ENCODE measurements around the gene NR1D2.

DNA sequence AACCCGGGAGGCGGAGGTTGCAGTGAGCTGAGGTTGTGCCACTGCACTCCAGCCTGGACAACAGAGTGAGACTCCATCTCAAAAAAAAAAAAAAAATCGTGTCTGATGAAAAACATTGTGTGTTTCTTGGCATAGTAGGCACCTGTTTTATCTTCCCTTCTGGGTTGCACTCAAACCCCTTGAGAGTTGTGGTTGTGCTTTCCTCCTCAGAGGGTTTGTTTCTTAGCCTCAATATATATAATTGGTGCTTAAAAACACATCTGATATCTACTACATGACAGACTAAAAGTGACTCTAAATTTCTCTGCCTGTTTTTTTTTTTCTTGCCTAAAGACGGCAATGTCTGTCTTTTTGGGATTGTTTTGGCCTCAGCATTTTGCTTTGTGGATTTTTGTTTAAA lies 7.6 kb downstream of the NR1D2 start:
- TF ChIP-seq, protein P1, sequence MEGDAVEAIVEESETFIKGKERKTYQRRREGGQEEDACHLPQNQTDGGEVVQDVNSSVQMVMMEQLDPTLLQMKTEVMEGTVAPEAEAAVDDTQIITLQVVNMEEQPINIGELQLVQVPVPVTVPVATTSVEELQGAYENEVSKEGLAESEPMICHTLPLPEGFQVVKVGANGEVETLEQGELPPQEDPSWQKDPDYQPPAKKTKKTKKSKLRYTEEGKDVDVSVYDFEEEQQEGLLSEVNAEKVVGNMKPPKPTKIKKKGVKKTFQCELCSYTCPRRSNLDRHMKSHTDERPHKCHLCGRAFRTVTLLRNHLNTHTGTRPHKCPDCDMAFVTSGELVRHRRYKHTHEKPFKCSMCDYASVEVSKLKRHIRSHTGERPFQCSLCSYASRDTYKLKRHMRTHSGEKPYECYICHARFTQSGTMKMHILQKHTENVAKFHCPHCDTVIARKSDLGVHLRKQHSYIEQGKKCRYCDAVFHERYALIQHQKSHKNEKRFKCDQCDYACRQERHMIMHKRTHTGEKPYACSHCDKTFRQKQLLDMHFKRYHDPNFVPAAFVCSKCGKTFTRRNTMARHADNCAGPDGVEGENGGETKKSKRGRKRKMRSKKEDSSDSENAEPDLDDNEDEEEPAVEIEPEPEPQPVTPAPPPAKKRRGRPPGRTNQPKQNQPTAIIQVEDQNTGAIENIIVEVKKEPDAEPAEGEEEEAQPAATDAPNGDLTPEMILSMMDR (IDR thresholded peaks at IDR 0.05), result no peak
- no peak for TF ChIP-seq POLR2A (IDR thresholded peaks at IDR 0.05)
